Heart right ventricle (tissue), 16 donors: ENCODE data around the gene SHROOM3. TPM values are rescaled to one million over a fixed set of nuclear protein-coding genes. Genes with fewer than 3 reads are reported as not detected.

Experiments used
- ATAC-seq, 8 donors: fragments of 200-7000 bp; cut with Tn5 transposase; one replicate each; pipeline ENCODE4 v1.9.1; 2020; ENCODE audit warnings: mild to moderate bottlenecking in 8 of 8, moderate library complexity in 8 of 8, moderate number of reproducible peaks in 1 of 8
- DNase-seq, 2 donors: peaks; one replicate each; pipeline ENCODE4 v3.0.0-alpha.2; 2020
- H3K27ac ChIP-seq, 10 donors: fragments of 200-600 bp; sonication (generic) in 2 of 10; one replicate each; pipeline versions ENCODE4 v1.5.0 to v1.8.0; 2020 to 2022; ENCODE audit warnings: mild to moderate bottlenecking in 3 of 10
- H3K27me3 ChIP-seq, 7 donors: fragments of 200-600 bp; one replicate each; pipeline ENCODE4 v1.8.0; 2021 to 2022; ENCODE audit warnings: mild to moderate bottlenecking in 2 of 7
- H3K36me3 ChIP-seq, 9 donors: fragments of 200-600 bp; sonication (generic) in 1 of 9; one replicate each; pipeline versions ENCODE4 v1.5.0 to v1.8.0; 2020 to 2022; ENCODE audit warnings: mild to moderate bottlenecking in 2 of 9
- H3K4me1 ChIP-seq, 9 donors: fragments of 200-600 bp; sonication (generic) in 1 of 9; one replicate each; pipeline versions ENCODE4 v1.5.0 to v1.8.0; 2020 to 2022; ENCODE audit warnings: mild to moderate bottlenecking in 4 of 9
- H3K4me3 ChIP-seq, 10 donors: fragments of 200-600 bp; sonication (generic) in 2 of 10; one replicate each; pipeline versions ENCODE4 v1.5.0 to v1.8.0; 2020 to 2022; ENCODE audit warnings: mild to moderate bottlenecking in 7 of 10, moderate library complexity in 2 of 10
- H3K9me3 ChIP-seq, 11 donors: fragments of 200-600 bp in 10 of 11; sonication (generic) in 2 of 11; one replicate each; pipeline versions ENCODE4 v1.5.0 to v1.8.0; 2013 to 2022; ENCODE audit warnings: mild to moderate bottlenecking in 2 of 11, control low read depth in 1 of 11, moderate library complexity in 1 of 11
- CTCF ChIP-seq, 9 donors: fragments of 200-600 bp; sonication (generic) in 2 of 9; IDR thresholded peaks; one replicate each; pipeline versions ENCODE4 v1.5.0 to v1.8.0; 2021 to 2022; ENCODE audit warnings: antibody characterized with exemption in 9 of 9, mild to moderate bottlenecking in 5 of 9, moderate library complexity in 1 of 9
- WGBS, 2 donors: extraction: QIAGEN DNeasy Blood & Tissue Kit; methylation state at CpG; one replicate each; pipeline ENCODE4 v1.1.7; 2013; ENCODE audit warnings: inconsistent platforms in 1 of 2; 5-methylcytosine and 5-hydroxymethylcytosine counted together
- intact Hi-C, 10 donors: fragments of 100-400 bp; cut with DNase I; formaldehyde crosslinking; loops; one replicate each; pipeline versions ENCODE4 v1.11.1 to v1.14.2; 2022
- polyA plus RNA-seq, 2 donors: library from polyadenylated mRNA; stranded (reverse); fragments of 200-250 nt; gene quantifications; one replicate each; pipeline ENCODE4 v1.2.3, GENCODE V29; 2013
- total RNA-seq, 10 donors: library from RNA; stranded (reverse); fragmentation: NEBNext Ultra II Directional in 3 of 10; extraction: Animal tissue kit (Norgen Biotek cat#: 25700) in 3 of 10; gene quantifications; one replicate each; pipeline versions ENCODE4 v1.2.1 to v1.2.4, GENCODE V29; 2021 to 2023
- donor health status: Arrhythmogenic right ventricular cardiomyopathy.
- donor health status: ischemic (EF 13 %, LVEDD 7.1; RV severe dilation, severe dysfunction).
- donor health status: healthy with polysubstance abuse.
- donor health status: DM: no; HTN: yes; CAD: no.
- donor health status: DM: no; HTN: no; CAD: no.
- donor health status: ischemic (EF 25% LVEDD 6.9; RV normal size, moderate dysfunction).
- donor health status: ischemic (EF 25% LVEDD 5.7; RV mildly dilated, moderate dysfunction).
- donor health status: healthy.
- donor health status: DM: yes; HTN: yes; CAD: no.
- donor health status: Ischemic cardiomyopathy.
- donor health status: ischemic (EF 35%, LVEDD 5.7; RV mildly dilated, moderate dysfunction).
- donor health status: nonischemic (EF 11% LVEDD 7.7; RV severe dilation, severe dysfunction).
- donor health status: DM: yes; HTN: yes; CAD: no.
- donor health status: PGD.
- donor health status: ischemic (EF 29% LVEDD 5.4; RV normal size, mild dysfunction).
- donor health status: nonischemic (EF 23%, LVEDD 6.1; RV moderate dilation, normal function).

Gene SHROOM3
- total and polyA plus RNA-seq, 12 donors, result 1.7 to 33.3 (median 15.9) TPM

DNA sequence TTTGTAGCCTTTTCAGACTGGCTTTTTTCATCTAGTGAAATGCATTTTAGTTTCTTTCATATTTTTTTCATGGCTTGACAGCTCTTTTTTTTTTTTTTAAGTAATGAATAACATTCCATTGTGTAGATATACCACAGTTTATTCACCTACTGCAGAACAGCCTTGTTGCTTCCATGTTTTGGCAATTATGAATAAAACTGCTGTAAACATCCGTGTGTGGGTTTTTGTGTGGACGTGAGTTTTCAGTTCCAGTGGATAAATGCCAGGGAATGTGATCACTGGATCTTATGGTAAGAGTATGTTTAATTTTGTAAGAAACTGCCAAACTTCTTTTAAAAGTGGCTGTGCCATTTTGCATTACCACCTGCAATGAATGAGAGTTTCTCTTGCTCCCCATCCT lies 302.2 kb downstream of the SHROOM3 start:
- ATAC-seq, result no peak
- intact Hi-C loops, result no loop called here
- Histone ChIP-seq H3K4me1 (peaks cover 0 to 32% (median 15%) of the 10 kb centered on the region in 9 donors), H3K27me3 (no peaks in the 10 kb centered on the region), H3K4me3 (no peak overlapping the region), H3K36me3 (peaks cover 0 to 30% (median 0%) of the 10 kb centered on the region in 9 donors), H3K27ac (no peak overlapping the region), H3K9me3 (no peaks in the 10 kb centered on the region)
- no peak for DNase-seq
- no peak for TF ChIP-seq CTCF (IDR thresholded peaks at IDR 0.05)
- 80 to 82% methylated on average over 2 of the region's 2 CpGs for WGBS, 2 donors

GRCh38 chr4:76737771-76738085 lies 302.7 kb downstream of the SHROOM3 start:
- Histone ChIP-seq H3K4me1 (peaks cover 0 to 32% (median 15%) of the 10 kb centered on the region in 9 donors), H3K9me3 (no peaks in the 10 kb centered on the region), H3K27ac (peak overlapping the region in 7 of 10 donors; percentile 33 to 66 (median 44)), H3K27me3 (no peaks in the 10 kb centered on the region), H3K4me3 (no peak overlapping the region), H3K36me3 (peaks cover 0 to 30% (median 0%) of the 10 kb centered on the region in 9 donors)
- WGBS, 2 donors, result 46 to 49% methylated on average over 2 of the region's 2 CpGs
- ATAC-seq (no peak), DNase-seq (no peak)
- intact Hi-C loops, result no loop called here
- TF ChIP-seq CTCF (IDR thresholded peaks at IDR 0.05), result no peak

GRCh38 chr4:76738086-76738931 lies 303.3 kb downstream of the SHROOM3 start:
- Histone ChIP-seq H3K4me3 (no peak overlapping the region), H3K9me3 (no peaks in the 10 kb centered on the region), H3K36me3 (peaks cover 0 to 30% (median 0%) of the 10 kb centered on the region in 9 donors), H3K27ac (peak overlapping the region in 7 of 10 donors; percentile 33 to 66 (median 50)), H3K4me1 (peaks cover 0 to 32% (median 15%) of the 10 kb centered on the region in 9 donors), H3K27me3 (no peaks in the 10 kb centered on the region)
- TF ChIP-seq CTCF (IDR thresholded peaks at IDR 0.05), result no peak
- peak in 1 of 2 donors; percentile 31 for DNase-seq
- 42 to 44% methylated on average over 5 of the region's 5 CpGs for WGBS, 2 donors
- intact Hi-C loops, result no loop called here
- peak; percentile 32 to 93 (median 84) for ATAC-seq

DNA sequence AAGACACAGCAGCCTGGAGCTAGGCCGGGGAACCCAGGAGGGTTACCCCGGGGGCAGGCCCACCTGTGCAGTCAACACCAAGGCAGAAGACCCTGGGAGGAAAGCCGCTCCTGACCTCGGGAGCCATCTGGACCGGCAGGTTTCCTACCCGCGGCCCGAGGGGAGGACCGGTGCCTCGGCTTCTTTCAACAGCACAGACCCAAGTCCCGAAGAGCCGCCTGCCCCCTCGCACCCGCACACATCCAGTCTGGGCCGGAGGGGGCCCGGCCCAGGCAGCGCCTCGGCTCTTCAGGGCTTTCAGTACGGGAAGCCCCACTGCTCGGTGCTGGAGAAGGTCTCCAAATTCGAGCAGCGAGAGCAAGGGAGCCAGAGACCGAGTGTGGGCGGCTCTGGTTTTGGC lies 305.2 kb downstream of the SHROOM3 start:
- Histone ChIP-seq H3K27ac (no peak overlapping the region), H3K4me1 (peaks cover 0 to 38% (median 15%) of the 10 kb centered on the region in 9 donors)
- no peak for ATAC-seq

More for the DNA sequence above, 305.2 kb downstream of the SHROOM3 start:
- Histone ChIP-seq H3K36me3 (peaks cover 0 to 30% (median 0%) of the 10 kb centered on the region in 9 donors), H3K9me3 (no peaks in the 10 kb centered on the region), H3K27me3 (no peaks in the 10 kb centered on the region), H3K4me3 (no peak overlapping the region)
- DNase-seq, result no peak
- TF ChIP-seq CTCF (IDR thresholded peaks at IDR 0.05), result no peak
- intact Hi-C loops, result no loop called here
- WGBS, 2 donors, result 94 to 95% methylated on average over 24 of the region's 24 CpGs
